ENCODE results near the gene MRPS2.

MRPS2 gene

GRCh38 chr9:135488013-135488330 lies 12.5 kb upstream of the MRPS2 start:
- TF ChIP-seq ZFX (IDR thresholded peaks at IDR 0.05; ENCODE audit: borderline replicate concordance): no peak
- TF ChIP-seq CTCF (IDR thresholded peaks at IDR 0.05): no peak
- H3K27ac ChIP-seq: no peak overlapping the region

GRCh38 chr9:135488527-135488926 lies 12.0 kb upstream of the MRPS2 start:
- TF ChIP-seq CTCF (IDR thresholded peaks at IDR 0.05) (no peak), ZFX (IDR thresholded peaks at IDR 0.05; ENCODE audit: borderline replicate concordance) (no peak)
- H3K27ac ChIP-seq: no peak overlapping the region

GRCh38 chr9:135489188-135489906 lies 11.1 kb upstream of the MRPS2 start:
- no peak for TF ChIP-seq ZFX (IDR thresholded peaks at IDR 0.05; ENCODE audit: borderline replicate concordance)
- TF ChIP-seq CTCF (IDR thresholded peaks at IDR 0.05): no peak
- H3K27ac ChIP-seq: no peak overlapping the region

- no peak for TF ChIP-seq CTCF (IDR thresholded peaks at IDR 0.05)
- TF ChIP-seq ZFX (IDR thresholded peaks at IDR 0.05; ENCODE audit: borderline replicate concordance): no peak
- no peak overlapping the region for H3K27ac ChIP-seq
Measured at GRCh38 chr9:135490166-135490870, 10.2 kb upstream of the MRPS2 start.

GRCh38 chr9:135490980-135491464 lies 9.5 kb upstream of the MRPS2 start:
- H3K27ac ChIP-seq: no peak overlapping the region

GRCh38 chr9:135491764-135492163 lies 8.7 kb upstream of the MRPS2 start:
- TF ChIP-seq ZFX (IDR thresholded peaks at IDR 0.05; ENCODE audit: borderline replicate concordance): no peak
- TF ChIP-seq CTCF (IDR thresholded peaks at IDR 0.05): no peak
- H3K27ac ChIP-seq: no peak overlapping the region

More at GRCh38 chr9:135490980-135491464, 9.5 kb upstream of the MRPS2 start:
- no peak for TF ChIP-seq CTCF (IDR thresholded peaks at IDR 0.05)
